GM12892 (cell line): ENCODE data around the gene SPRN.

Source experiments
- POLR2A ChIP-seq: IDR thresholded peaks from 2 replicates; pipeline ENCODE4 v1.6.1; 2011; ENCODE audit warnings: low read depth, low read length, control low read depth
- POLR2AphosphoS5 ChIP-seq: IDR thresholded peaks from 2 replicates; pipeline ENCODE4 v1.6.1; 2011; ENCODE audit warnings: low read depth, low read length, control low read depth
- TAF1 ChIP-seq: IDR thresholded peaks from 2 replicates; pipeline ENCODE4 v1.6.1; 2011; ENCODE audit warnings: low read depth, mild to moderate bottlenecking, control low read depth, low read length, borderline replicate concordance

DNA sequence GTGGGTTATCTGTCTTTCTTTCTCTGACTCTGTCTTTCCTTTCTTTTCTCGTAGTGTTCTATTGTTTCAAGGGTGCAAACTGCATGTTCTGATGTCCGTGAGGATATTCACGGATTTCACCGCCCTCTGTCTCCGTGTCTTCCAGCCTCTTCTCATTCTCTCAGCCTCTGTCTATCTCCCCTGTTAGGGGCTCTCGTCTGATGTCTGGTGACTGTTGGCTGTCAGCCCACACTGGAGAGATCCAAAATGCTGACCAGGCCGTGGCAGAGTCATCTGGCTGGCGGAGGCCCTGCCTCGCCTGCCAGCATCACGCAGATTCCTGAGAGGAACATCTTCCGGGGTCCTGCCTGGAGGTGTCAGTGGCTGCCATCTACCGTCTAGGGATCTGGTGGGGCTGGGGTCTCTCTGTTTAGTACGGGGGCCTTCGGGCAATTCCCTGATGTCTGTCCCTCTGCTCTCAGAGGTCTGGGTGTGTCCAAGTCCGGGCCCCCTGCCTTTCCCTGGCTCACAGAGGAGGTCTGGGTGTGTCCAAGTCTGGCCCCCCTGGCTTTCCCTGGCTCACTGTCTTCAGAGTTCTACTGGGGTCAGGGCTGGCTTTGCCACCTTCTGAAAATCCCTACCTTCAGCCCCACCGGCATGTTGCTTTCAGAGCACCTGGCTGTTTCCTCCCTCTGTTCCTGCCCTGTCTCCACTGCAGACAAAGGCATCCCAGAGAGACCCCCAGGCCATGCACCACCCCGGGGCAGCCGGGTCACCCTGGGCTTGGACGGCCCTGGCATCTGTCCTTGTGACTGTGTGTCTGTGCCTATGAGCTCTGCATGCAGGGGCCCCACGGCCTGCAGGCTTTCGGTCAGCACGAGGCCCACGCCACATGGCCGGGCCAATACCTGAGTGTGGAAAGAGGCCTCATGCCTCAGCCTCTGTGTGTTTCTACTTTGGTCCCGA lies 15.4 kb upstream of the SPRN start:
- no peak for TF ChIP-seq TAF1
- TF ChIP-seq POLR2AphosphoS5 = no peak
- TF ChIP-seq POLR2A = no peak
